Measurements from ENCODE around the gene SLC25A33. TPM values are rescaled to one million over a fixed set of nuclear protein-coding genes. Genes with fewer than 3 reads are reported as not detected.
"Not testable (repeated sequence)": the region's sequence is repeated elsewhere in the genome, so short reads cannot be mapped to it uniquely, and the experiment has no call there.

The SLC25A33 gene
- polyA plus RNA-seq, 1 donor (not counting 4 experiments of a cell fraction or from before 2014, with no cell fraction given) = 4.5 TPM

- H3K27me3 ChIP-seq (ENCODE audit: control insufficient read depth, extremely low read depth, insufficient read depth, low read length) = no peaks in the 10 kb centered on the region
- dilution Hi-C loops (cut with MboI; ENCODE audit: extremely low pct_ligation_motif_present, low sequenced_read_pairs) = no loop called here
- no peak overlapping the region for H3K4me3 ChIP-seq (ENCODE audit: control insufficient read depth in 2 of 3, extremely low read depth in 1 of 3, insufficient read depth in 2 of 3, low read depth in 1 of 3, low read length in 3 of 3)
- H3K79me2 ChIP-seq (ENCODE audit: control insufficient read depth, insufficient read depth, low read length) = no peaks in the 10 kb centered on the region
- FAIRE-seq = peak; percentile 79
- peaks cover 4 to 7% of the 10 kb centered on the region in 2 experiments for H3K36me3 ChIP-seq (ENCODE audit: control insufficient read depth in 2 of 2, extremely low read depth in 1 of 2, insufficient read depth in 2 of 2, low read length in 2 of 2)
- H3K9me3 ChIP-seq (ENCODE audit: control insufficient read depth, low read depth, low read length) = no peaks in the 10 kb centered on the region
- H3K4me2 ChIP-seq (ENCODE audit: control insufficient read depth, extremely low read depth, insufficient read depth, low read depth, low read length) = no peak overlapping the region
- peak overlapping the region; percentile 60 for H3K27ac ChIP-seq (ENCODE audit: control insufficient read depth, insufficient read depth, low read length)
- no peak overlapping the region for H2AFZ ChIP-seq (ENCODE audit: control insufficient read depth, low read length)
- no peak for TF ChIP-seq CTCF (optimal IDR thresholded peaks at IDR 0.05 in 1 of 3, IDR thresholded peaks at IDR 0.05 in 1 of 3, conservative IDR thresholded peaks at IDR 0.05 in 1 of 3; ENCODE audit: extremely low read depth in 1 of 3, insufficient read depth in 2 of 3, low read length in 3 of 3)
- TF ChIP-seq EZH2 (IDR thresholded peaks at IDR 0.05; ENCODE audit: low read length) = no peak
- H3K4me1 ChIP-seq (ENCODE audit: control insufficient read depth, extremely low read depth, insufficient read depth, low read length) = peaks cover 7% of the 10 kb centered on the region
- no peaks in the 10 kb centered on the region for H4K20me1 ChIP-seq (ENCODE audit: control insufficient read depth, extremely low read depth, insufficient read depth, low read length)
- no peaks in the 10 kb centered on the region for H3K9me1 ChIP-seq (ENCODE audit: control insufficient read depth, extremely low read depth, insufficient read depth, low read length)
- peak; percentile 44 for DNase-seq (ENCODE audit: low read depth, low spot score)
- H3K9ac ChIP-seq (ENCODE audit: control insufficient read depth, extremely low read depth, insufficient read depth, low read length) = peak overlapping the region; percentile 26
These were observed 22.2 kb downstream of the SLC25A33 start for GRCh38 chr1:9561429-9561828.

- FAIRE-seq (no peak), DNase-seq (ENCODE audit: low read depth, low spot score) (no peak)
- Histone ChIP-seq H3K9me1 (ENCODE audit: control insufficient read depth, extremely low read depth, insufficient read depth, low read length) (no peaks in the 10 kb centered on the region), H3K9me3 (ENCODE audit: control insufficient read depth, low read depth, low read length) (no peaks in the 10 kb centered on the region), H3K27me3 (ENCODE audit: control insufficient read depth, extremely low read depth, insufficient read depth, low read length) (no peaks in the 10 kb centered on the region), H3K4me1 (ENCODE audit: control insufficient read depth, extremely low read depth, insufficient read depth, low read length) (no peaks in the 10 kb centered on the region), H4K20me1 (ENCODE audit: control insufficient read depth, extremely low read depth, insufficient read depth, low read length) (no peaks in the 10 kb centered on the region), H3K36me3 (ENCODE audit: control insufficient read depth in 2 of 2, extremely low read depth in 1 of 2, insufficient read depth in 2 of 2, low read length in 2 of 2) (peaks cover 3% of the 10 kb centered on the region in 2 experiments), H3K9ac (ENCODE audit: control insufficient read depth, extremely low read depth, insufficient read depth, low read length) (no peak overlapping the region), H3K79me2 (ENCODE audit: control insufficient read depth, insufficient read depth, low read length) (no peaks in the 10 kb centered on the region), H3K4me3 (ENCODE audit: control insufficient read depth in 2 of 3, extremely low read depth in 1 of 3, insufficient read depth in 2 of 3, low read depth in 1 of 3, low read length in 3 of 3) (no peak overlapping the region), H2AFZ (ENCODE audit: control insufficient read depth, low read length) (no peak overlapping the region), H3K27ac (ENCODE audit: control insufficient read depth, insufficient read depth, low read length) (no peak overlapping the region), H3K4me2 (ENCODE audit: control insufficient read depth, extremely low read depth, insufficient read depth, low read depth, low read length) (no peak overlapping the region)
- dilution Hi-C loops (cut with MboI; ENCODE audit: extremely low pct_ligation_motif_present, low sequenced_read_pairs) = no loop called here
- TF ChIP-seq EZH2 (IDR thresholded peaks at IDR 0.05; ENCODE audit: low read length) = no peak
- TF ChIP-seq CTCF (optimal IDR thresholded peaks at IDR 0.05 in 1 of 3, IDR thresholded peaks at IDR 0.05 in 1 of 3, conservative IDR thresholded peaks at IDR 0.05 in 1 of 3; ENCODE audit: extremely low read depth in 1 of 3, insufficient read depth in 2 of 3, low read length in 3 of 3) = no peak
These were observed 30.0 kb downstream of the SLC25A33 start for GRCh38 chr1:9569267-9569666.

GRCh38 chr1:9570886-9571529 lies 31.7 kb downstream of the SLC25A33 start:
- H3K9me3 ChIP-seq (ENCODE audit: control insufficient read depth, low read depth, low read length); H3K27ac ChIP-seq (ENCODE audit: control insufficient read depth, insufficient read depth, low read length); H2AFZ ChIP-seq (ENCODE audit: control insufficient read depth, low read length); H3K36me3 ChIP-seq (ENCODE audit: control insufficient read depth in 2 of 2, extremely low read depth in 1 of 2, insufficient read depth in 2 of 2, low read length in 2 of 2); FAIRE-seq; H4K20me1 ChIP-seq (ENCODE audit: control insufficient read depth, extremely low read depth, insufficient read depth, low read length); H3K9me1 ChIP-seq (ENCODE audit: control insufficient read depth, extremely low read depth, insufficient read depth, low read length); H3K27me3 ChIP-seq (ENCODE audit: control insufficient read depth, extremely low read depth, insufficient read depth, low read length); H3K4me3 ChIP-seq (ENCODE audit: control insufficient read depth in 2 of 3, extremely low read depth in 1 of 3, insufficient read depth in 2 of 3, low read depth in 1 of 3, low read length in 3 of 3); H3K4me1 ChIP-seq (ENCODE audit: control insufficient read depth, extremely low read depth, insufficient read depth, low read length); DNase-seq (ENCODE audit: low read depth, low spot score); H3K79me2 ChIP-seq (ENCODE audit: control insufficient read depth, insufficient read depth, low read length); H3K9ac ChIP-seq (ENCODE audit: control insufficient read depth, extremely low read depth, insufficient read depth, low read length); H3K4me2 ChIP-seq (ENCODE audit: control insufficient read depth, extremely low read depth, insufficient read depth, low read depth, low read length); dilution Hi-C loops (cut with MboI; ENCODE audit: extremely low pct_ligation_motif_present, low sequenced_read_pairs): not testable (repeated sequence)
